ENCODE measurements around the gene IRF2BPL.
A peak's percentile ranks its signal among the peaks of the same experiment; 100 is the strongest.

The IRF2BPL gene

GRCh38 chr14:76984787-76985375 is 43.6 kb downstream of the IRF2BPL start:
- DNase-seq = no peak

DNA sequence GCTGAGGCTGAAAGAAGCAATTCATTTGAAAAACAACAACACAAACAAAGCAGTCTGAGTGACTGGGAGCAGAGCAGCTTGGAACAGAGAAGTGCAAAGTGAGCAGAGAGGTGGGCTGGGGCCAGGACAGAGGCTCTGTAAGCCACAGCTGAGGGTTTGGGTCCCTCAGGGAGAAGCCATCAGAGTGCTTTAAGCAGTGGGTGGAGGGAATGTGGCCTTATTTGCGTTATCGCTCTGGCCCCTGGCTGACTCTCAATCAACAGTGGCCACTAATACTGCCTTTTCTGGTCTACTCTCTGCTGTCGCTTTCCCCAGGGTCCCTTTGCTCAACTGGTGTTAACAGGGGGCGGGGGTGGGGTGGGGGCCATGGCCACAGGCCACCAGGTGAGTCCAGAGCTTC is 44.2 kb downstream of the IRF2BPL start:
- DNase-seq = no peak

DNA sequence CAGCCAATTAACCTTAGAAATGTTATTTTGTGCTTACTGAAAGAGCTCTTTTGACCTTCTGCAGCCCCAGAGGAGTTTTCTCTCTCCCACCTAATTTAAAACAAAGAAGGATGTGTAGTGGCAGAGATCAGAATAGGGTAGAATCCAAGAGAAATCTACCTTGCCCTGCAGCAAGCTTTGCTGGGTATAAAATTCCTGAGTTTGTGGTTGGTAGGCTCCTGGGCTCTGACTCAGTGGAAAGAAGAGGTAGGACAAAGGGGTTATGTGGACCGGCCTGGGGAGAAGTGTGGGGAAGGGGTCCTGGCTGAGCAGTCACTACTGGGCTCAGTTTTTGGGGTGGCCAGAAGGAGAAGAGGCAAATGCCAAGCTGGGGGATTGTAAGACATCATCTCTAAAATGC is 46.8 kb downstream of the IRF2BPL start:
- no peak for DNase-seq

GRCh38 chr14:76977793-76978720 is 50.5 kb downstream of the IRF2BPL start:
- DNase-seq = peak; percentile 84 to 94

DNA sequence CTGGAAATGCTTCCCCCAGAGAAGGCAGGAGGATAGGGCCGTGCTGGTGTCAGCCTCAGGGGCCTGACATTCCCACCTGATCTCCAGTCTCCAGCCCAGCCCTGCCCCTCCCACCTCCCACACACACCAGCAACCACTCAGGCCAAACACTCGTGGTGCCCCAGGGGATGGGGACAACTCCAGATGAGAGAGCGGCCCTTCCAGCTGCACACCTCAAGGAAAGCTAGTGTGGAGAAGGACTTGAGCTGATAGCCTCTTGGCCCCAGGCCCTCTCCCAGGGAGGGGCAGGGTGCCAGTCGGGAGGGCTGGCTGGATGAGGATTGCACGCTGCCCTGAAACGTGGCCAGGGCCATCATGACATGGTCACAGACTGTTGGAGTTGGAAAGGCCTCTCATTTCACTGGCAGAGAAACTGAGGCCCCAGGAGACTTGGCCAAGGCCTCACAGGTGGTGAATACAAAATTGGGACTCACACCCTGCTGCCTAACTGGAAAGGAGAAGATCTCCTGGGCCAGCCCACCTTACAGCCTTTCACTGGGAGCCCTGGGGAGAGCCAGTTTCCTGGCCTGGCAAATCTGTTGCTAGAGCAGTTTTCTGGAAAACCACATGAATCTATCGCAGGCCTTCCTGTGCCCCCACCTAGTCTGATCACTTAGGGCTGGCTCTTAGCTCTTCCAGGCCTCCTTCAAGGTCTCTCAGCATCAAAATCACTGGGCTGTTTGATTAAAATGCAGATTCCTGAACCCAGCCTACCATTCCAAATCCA is 52.1 kb downstream of the IRF2BPL start:
- DNase-seq = no peak

GRCh38 chr14:76975812-76976211 is 52.7 kb downstream of the IRF2BPL start:
- no peak for DNase-seq

DNA sequence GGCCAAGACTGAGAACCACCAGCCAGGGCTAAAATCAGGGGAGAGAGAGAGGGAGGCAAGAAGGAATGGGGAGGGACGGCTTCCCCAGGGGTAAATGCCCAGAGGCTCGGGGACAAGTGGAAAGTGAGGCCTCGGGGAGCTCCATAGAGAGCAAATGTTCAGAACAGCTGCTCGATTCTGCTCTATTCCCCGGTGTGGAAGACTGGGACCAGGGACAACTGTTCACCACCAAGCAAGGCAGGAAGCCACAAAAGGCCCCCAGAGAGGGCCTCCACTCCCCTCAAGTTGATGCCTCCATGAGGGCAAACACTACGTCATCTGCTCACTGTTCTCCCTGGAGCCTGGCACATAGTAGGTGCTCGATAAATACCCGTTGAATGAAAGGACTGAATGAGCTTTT is 53.5 kb downstream of the IRF2BPL start:
- DNase-seq = no peak

Data from CD4-positive, alpha-beta T cell treated with Interleukin-1 beta for 1 hour (primary cell).